Smooth muscle cell (in vitro differentiated cells): ENCODE data around the gene KIAA1958. TPM values are rescaled to one million over a fixed set of nuclear protein-coding genes. Genes with fewer than 3 reads are reported as not detected.
A peak's percentile ranks its signal among the peaks of the same experiment; 100 is the strongest.

Experiments
- DNase-seq: peaks from one replicate; lab custom pipeline; 2025; ENCODE audit not compliant: unreplicated experiment; lab: John Stamatoyannopoulos, UW
- H2AFZ ChIP-seq: fragments of 200-600 bp; sonication (generic); 2 replicates; pipeline ENCODE4 v1.6.0; 2016; ENCODE audit warnings: antibody characterized with exemption, low read depth, mild to moderate bottlenecking
- H3F3A ChIP-seq: fragments of 200-600 bp; sonication (generic); 2 replicates; pipeline ENCODE4 v1.6.0; 2017; ENCODE audit warnings: antibody characterized with exemption, low read depth
- H3K27ac ChIP-seq: fragments of 200-600 bp; sonication (generic); 2 replicates; pipeline ENCODE4 v1.5.1; 2016; ENCODE audit warnings: low read depth, mild to moderate bottlenecking
- H3K27me3 ChIP-seq: fragments of 200-600 bp; sonication (generic); 2 replicates; pipeline ENCODE4 v1.6.1; 2016; ENCODE audit warnings: low read depth, mild to moderate bottlenecking
- H3K36me3 ChIP-seq: fragments of 200-600 bp; sonication (generic); 2 replicates; pipeline ENCODE4 v1.5.1; 2016; ENCODE audit warnings: low read depth
- H3K4me1 ChIP-seq: fragments of 200-600 bp; sonication (generic); 2 replicates; pipeline ENCODE4 v1.5.1; 2016; ENCODE audit warnings: low read depth
- H3K4me2 ChIP-seq: fragments of 200-600 bp; sonication (generic); 2 replicates; pipeline ENCODE4 v1.6.0; 2016; ENCODE audit warnings: mild to moderate bottlenecking
- H3K4me3 ChIP-seq: fragments of 200-600 bp; sonication (generic); 2 replicates; pipeline ENCODE4 v1.5.1; 2016; ENCODE audit warnings: mild to moderate bottlenecking
- H3K79me2 ChIP-seq: fragments of 200-600 bp; sonication (generic); 2 replicates; pipeline ENCODE4 v1.6.0; 2016; ENCODE audit warnings: low read depth, mild to moderate bottlenecking
- H3K9ac ChIP-seq: fragments of 200-600 bp; sonication (generic); 2 replicates; pipeline ENCODE4 v1.6.0; 2016; ENCODE audit warnings: low read depth
- H3K9me3 ChIP-seq: fragments of 200-600 bp; sonication (generic); replicated peaks from 2 replicates; pipeline ENCODE4 v1.5.1; 2016; ENCODE audit warnings: low read depth
- H4K20me1 ChIP-seq: fragments of 200-600 bp; sonication (generic); 2 replicates; pipeline ENCODE4 v1.6.0; 2016; ENCODE audit warnings: low read depth
- WGBS: methylation state at CpG from one replicate; pipeline ENCODE4 v1.1.7; 2016; ENCODE audit warnings: low lambda C conversion rate; 5-methylcytosine and 5-hydroxymethylcytosine counted together
- polyA plus RNA-seq: library from polyadenylated mRNA; unstranded; fragments of >200 nt; fragmentation: Nextera tagmentation; extraction: Ambion mirVana; gene quantifications from 2 replicates; pipeline ENCODE4 v1.2.1, GENCODE V29; 2016
- total RNA-seq: library from RNA; depleted of rRNA; stranded (reverse); fragments of >200 nt; gene quantifications from 2 replicates; pipeline ENCODE4 v1.2.3, GENCODE V29; 2014
- TF ChIP-seq, protein P1 (sequence below): fragments of 200-600 bp; sonication (generic); IDR thresholded peaks from 2 replicates; pipeline ENCODE4 v1.5.1; 2017; ENCODE audit warnings: borderline replicate concordance, mild to moderate bottlenecking, antibody characterized with exemption; ENCODE audit not compliant: insufficient read depth, poor library complexity, severe bottlenecking

Gene KIAA1958
- total and polyA plus RNA-seq, 2 experiments from 2014 or later = 1.1 to 1.8 TPM

DNA sequence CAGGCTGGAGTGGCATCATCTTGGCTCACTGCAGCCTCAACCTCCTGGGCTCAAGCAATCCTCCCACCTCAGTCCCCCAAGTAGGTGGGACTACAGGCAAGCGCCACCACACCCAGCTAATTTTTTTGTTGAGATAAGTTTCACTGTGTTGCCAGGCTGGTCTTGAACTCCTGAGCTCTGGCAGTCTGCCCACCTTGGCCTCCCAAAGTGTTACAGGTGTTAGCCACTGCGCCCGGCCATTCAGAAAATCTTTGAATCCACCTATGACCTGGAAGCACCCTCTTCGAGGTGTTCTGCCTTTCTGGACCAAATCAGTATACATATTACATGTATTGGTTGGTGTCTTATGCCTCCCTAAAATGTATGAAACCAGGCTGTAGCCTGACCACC is 61.4 kb downstream of the KIAA1958 start:
- Histone ChIP-seq H3K9ac (no peak overlapping the region), H3K4me3 (no peak overlapping the region), H3K4me2 (no peak overlapping the region), H4K20me1 (no peaks in the 10 kb centered on the region), H3K27ac (no peak overlapping the region), H3K79me2 (peaks cover 3% of the 10 kb centered on the region), H3F3A (no peaks in the 10 kb centered on the region), H3K9me3 (no peaks in the 10 kb centered on the region), H3K36me3 (no peaks in the 10 kb centered on the region), H3K27me3 (no peaks in the 10 kb centered on the region), H3K4me1 (peaks cover 27% of the 10 kb centered on the region), H2AFZ (no peak overlapping the region)
- WGBS = 94% methylated on average over 4 of the region's 4 CpGs
- TF ChIP-seq, protein P1, sequence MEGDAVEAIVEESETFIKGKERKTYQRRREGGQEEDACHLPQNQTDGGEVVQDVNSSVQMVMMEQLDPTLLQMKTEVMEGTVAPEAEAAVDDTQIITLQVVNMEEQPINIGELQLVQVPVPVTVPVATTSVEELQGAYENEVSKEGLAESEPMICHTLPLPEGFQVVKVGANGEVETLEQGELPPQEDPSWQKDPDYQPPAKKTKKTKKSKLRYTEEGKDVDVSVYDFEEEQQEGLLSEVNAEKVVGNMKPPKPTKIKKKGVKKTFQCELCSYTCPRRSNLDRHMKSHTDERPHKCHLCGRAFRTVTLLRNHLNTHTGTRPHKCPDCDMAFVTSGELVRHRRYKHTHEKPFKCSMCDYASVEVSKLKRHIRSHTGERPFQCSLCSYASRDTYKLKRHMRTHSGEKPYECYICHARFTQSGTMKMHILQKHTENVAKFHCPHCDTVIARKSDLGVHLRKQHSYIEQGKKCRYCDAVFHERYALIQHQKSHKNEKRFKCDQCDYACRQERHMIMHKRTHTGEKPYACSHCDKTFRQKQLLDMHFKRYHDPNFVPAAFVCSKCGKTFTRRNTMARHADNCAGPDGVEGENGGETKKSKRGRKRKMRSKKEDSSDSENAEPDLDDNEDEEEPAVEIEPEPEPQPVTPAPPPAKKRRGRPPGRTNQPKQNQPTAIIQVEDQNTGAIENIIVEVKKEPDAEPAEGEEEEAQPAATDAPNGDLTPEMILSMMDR = no peak
- no peak for DNase-seq

GRCh38 chr9:112548836-112549595 is 62.4 kb downstream of the KIAA1958 start:
- Histone ChIP-seq H4K20me1 (no peaks in the 10 kb centered on the region), H3K4me3 (no peak overlapping the region), H3K27ac (no peak overlapping the region), H3K4me2 (no peak overlapping the region), H3K9me3 (no peaks in the 10 kb centered on the region), H3F3A (no peaks in the 10 kb centered on the region), H3K36me3 (no peaks in the 10 kb centered on the region), H2AFZ (no peak overlapping the region), H3K9ac (no peak overlapping the region), H3K4me1 (peaks cover 27% of the 10 kb centered on the region), H3K79me2 (peaks cover 3% of the 10 kb centered on the region), H3K27me3 (no peaks in the 10 kb centered on the region)
- WGBS = 78% methylated on average over 4 of the region's 4 CpGs
- DNase-seq = no peak
- TF ChIP-seq, protein P1 = no peak

DNA sequence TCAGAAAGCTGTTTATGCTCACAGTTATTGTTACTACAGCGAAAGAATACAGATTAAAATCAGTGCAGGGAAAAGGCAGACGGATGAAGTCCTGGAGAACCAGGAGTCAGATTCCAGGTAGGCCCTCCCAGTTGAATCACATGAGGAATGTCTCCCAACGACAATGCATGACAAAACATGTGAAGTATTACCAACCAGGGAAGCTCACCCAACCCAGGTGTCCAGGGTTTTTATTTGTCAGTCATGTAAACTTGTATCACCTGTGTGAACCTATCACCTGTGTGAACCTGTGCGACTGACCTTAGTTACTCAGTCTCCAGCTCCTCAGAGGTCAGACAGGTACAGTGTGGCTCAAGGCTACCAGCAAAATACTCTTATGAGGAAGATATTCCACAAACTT is 63.9 kb downstream of the KIAA1958 start:
- Histone ChIP-seq H3K4me1 (peaks cover 27% of the 10 kb centered on the region), H2AFZ (no peak overlapping the region)
- 68% methylated on average over 4 of the region's 4 CpGs for WGBS

More for the DNA sequence above, 63.9 kb downstream of the KIAA1958 start:
- Histone ChIP-seq H3K79me2 (peaks cover 3% of the 10 kb centered on the region), H3K9me3 (no peaks in the 10 kb centered on the region), H3K4me2 (no peak overlapping the region), H3K27me3 (no peaks in the 10 kb centered on the region), H3K4me3 (no peak overlapping the region), H4K20me1 (no peaks in the 10 kb centered on the region), H3F3A (no peaks in the 10 kb centered on the region), H3K27ac (peak overlapping the region; percentile 60), H3K36me3 (no peaks in the 10 kb centered on the region), H3K9ac (no peak overlapping the region)
- TF ChIP-seq, protein P1 = no peak
- no peak for DNase-seq
